GM10266 (cell line): Measurements from ENCODE around the gene SV2C.
A peak's percentile ranks its signal among the peaks of the same experiment; 100 is the strongest.

Experiments used
- DNase-seq: peaks from one replicate; pipeline ENCODE4 v3.0.0; 2012; ENCODE audit errors: extremely low spot score
- CTCF ChIP-seq: IDR thresholded peaks from 2 replicates; pipeline ENCODE4 v1.5.1; 2012; ENCODE audit warnings: mild to moderate bottlenecking, low read depth; ENCODE audit not compliant: control insufficient read depth, insufficient read depth; ENCODE audit errors: missing control alignments

The SV2C gene

DNA sequence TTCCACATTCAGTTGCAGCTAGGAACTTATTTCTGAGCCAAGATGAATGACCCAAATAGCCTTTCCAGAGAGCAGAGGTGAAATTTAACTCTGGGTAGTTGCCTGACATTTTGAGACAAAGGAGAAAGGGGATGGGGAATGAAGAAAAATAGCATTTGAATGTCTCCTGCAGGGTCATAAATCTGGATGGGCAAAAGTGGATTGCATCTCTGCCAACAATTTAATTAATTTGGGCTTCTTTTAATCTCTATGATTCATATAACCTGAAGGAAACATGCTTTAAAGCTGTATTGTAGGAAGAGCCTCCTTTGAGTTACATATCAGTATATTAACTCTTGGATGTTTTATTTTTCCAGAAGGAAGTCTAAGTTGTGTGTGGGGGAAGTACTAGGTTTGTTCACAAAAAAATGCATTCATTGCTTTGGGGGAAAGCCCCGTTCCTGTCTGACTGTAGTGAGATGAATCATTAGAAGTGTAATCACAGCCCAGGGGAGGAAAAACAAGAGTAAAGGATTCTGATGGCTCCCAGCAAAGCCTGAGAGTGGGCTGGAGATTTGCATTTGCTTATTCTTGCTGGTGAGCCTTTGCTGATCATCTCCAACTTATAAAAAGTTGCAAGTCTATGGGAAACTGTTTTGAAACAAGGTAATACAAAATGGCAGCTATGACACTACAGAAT is 186.9 kb downstream of the SV2C start:
- no peak for TF ChIP-seq CTCF
- peak; percentile 37 for DNase-seq

DNA sequence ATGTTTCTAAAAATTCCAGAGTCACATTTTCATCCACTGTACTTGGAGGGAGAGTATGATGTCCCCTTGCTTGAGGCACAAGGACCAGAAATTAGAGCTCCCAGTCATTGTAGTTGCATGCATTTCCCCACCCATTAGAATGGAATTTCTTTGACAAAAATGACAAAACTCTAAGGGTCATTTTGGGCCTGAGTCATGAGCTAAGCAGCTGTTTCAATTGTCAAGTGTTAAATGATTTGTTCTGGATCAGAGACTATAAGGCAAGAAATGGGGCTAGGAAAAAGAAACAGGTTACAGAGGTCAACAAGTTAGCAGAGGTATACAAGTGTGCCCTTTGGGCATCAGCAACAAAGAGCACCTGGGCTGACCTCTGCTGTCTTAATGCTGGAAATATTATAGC is 188.7 kb downstream of the SV2C start:
- no peak for DNase-seq
- TF ChIP-seq CTCF: no peak

DNA sequence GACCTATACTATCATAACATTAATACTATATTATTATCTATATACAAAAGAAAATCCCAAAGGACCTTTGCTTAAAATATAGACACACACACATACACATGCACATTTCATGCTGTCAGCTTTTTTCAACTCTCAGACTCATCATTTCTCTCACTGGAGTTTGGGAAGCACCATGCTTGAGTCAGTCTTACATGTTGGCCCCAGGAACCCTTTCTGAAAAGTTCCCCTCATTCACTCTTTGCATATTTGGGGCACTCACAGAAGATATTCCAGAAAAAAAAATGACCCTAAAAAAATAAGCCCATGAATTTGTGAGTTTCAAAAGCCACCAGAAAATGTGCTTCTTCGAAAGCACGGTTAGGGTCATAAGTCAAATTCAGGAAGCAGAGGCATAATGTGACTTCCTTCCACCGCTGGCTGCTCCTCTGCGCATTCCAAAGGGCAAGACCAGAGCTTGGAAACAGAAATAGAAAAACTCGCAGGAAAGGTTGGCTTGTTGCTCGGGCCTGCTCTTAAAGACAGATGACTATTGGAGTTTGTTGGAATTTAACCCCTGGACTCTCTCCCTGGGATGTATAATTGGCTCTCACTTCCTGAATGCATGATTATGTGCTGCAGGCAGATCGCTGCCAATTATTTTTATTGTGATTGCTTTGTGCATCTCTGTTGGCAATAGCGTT is 190.2 kb downstream of the SV2C start:
- TF ChIP-seq CTCF: no peak
- no peak for DNase-seq

DNA sequence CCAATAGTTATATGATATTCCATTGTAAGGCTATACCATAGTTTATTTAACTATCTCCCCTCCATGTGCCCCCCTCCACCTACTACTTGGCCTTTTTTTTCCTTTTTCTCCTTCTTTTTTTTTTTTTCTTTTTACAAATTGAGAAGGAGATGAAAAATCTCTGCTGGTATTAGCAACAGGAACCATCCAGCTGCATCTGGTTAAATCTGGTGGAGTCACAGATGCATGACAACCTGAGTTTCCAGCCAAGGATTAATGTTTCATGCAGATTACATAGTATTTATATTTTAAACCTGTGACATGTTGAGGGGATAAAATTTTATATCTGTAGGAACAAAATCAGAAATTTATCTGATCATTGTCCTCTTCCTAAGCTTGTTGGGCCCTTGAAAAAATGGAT is 191.4 kb downstream of the SV2C start:
- no peak for TF ChIP-seq CTCF
- no peak for DNase-seq

GRCh38 chr5:76277736-76278135 is 194.6 kb downstream of the SV2C start:
- DNase-seq: no peak
- no peak for TF ChIP-seq CTCF

DNA sequence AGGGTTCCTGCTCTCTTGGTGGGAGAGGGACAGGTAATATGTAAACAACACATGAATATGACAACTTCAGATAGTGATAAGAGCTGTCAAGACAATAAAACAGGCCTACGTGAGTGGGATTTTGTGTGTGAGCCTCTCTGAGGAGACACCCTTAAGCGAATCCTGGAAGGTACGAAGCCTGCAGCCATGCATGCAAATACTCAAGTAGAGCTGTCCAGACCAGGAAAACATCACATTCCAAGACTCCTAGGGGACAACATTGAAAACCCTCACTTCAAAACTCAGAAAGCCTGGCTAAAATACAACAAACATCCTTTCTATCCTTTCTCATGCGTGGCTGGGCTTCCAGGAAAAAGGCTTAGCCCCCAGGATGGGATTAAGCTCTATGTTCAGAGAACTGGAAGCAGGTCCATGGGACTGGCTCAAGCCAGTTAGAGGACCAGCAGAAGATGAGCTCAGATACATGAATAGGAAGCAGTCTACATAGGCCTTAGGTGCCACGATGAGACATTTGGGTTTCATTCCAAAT is 195.1 kb downstream of the SV2C start:
- no peak for DNase-seq
- TF ChIP-seq CTCF: no peak

- TF ChIP-seq CTCF: no peak
- DNase-seq: no peak
These were observed 197.3 kb downstream of the SV2C start for GRCh38 chr5:76280494-76280893.
